ENCODE data around the gene MLLT3.

The MLLT3 gene

DNA sequence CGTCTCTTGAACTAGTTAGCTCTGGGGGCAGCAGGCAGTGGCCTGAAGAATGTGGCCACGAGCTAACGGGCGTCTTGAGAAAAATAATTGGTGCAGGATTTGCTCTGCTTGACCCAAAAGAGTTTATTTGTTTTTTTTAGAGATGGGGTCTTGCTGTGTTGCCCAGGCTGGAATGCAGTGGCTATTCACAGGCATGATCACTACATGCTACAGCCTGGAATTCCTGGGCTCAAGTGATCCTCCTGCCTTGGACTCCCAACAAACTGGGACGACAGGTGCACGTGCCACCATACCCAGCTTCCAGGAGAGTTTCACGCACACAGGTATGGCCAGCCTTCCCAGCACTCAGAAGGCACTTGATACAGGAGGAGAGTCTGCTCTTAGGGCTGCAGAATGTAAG is 203.8 kb downstream of the MLLT3 start:
- DNase-seq (ENCODE audit: low read depth in 2 of 2): no peak

DNA sequence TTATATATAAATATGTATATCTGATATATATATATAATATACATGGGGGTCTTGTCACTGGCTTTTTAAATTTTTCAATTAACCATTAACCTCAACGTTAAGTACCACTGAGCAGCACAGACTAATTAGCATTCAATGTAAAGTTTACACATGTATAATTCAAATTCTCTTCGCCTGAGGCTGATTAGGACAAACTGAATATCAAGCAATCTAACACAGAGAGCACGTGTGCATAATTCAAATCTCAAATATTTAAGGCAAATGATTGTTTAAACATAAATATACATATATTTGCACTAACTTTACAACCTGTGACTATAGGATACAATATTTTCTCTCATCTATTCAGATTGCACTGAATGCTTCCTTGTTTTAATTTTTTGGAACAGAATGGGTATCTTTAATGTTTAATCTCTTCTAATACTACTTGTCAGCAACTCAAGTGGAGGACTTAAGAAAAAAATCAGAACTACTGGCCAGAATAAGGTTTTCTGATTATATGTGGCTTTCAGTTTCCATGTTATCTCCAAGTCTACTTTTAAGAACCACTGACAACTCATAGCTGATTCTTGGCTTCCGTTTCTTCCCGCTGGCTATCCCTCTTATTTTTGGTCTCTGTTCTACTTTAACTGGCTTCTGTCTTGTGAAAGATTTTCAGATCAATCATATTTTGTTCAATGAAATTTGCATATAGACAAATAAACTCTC is 204.8 kb downstream of the MLLT3 start:
- DNase-seq (ENCODE audit: low read depth in 2 of 2): no peak

DNA sequence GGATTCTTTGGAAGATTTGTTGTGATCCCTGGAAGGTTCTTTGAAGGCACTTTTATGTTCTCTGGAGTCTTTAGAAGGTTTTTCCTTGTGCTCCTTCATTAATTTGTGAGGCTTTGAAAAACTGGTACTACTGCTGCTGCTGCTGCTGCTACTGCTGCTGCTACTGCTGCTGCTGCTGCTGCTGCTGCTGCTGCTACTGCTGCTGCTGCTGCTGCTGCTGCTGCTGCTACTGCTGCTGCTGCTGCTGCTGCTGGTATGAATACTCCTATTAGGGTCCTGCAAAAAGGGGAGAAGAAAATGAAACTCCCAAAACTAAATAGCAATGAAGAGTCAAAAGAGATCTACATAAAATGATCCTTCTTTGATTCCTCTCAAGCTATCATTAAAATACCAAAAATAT is 208.1 kb downstream of the MLLT3 start:
- no peak for DNase-seq (ENCODE audit: low read depth in 2 of 2)

DNA sequence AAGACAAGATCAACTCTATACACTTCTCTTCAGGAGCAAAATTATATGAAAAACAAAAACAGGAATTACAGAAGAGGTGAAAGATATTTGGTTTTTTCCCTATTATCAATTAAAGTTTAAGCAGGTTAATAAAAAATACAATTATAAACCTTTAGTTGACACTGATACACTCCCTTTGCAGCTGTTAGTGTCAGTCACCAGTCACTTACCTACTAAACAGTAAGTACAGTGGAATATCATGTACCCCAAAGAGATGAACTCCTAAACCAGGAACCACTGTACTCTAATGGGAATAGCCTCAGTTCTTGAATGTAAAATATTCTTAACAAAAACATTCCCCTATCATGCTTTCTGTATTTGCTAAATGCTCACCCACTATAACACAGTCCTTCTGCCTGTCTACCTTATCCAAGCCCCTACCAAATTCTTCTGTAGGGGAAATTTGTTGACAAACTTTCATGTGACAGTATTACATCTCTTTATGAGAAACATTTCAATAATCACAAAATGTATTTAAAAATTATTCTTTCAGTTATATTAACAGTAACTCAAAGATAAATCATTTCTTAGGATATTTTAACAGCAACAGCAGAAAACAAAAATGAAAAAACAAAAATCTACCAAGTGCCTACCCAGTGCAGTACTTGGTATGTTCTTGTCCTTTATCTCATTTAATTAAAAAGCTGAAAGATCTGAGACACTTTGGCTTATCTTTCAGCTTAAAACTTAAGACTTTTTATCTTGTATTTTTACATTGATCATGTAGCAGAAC is 212.8 kb downstream of the MLLT3 start:
- no peak for DNase-seq (ENCODE audit: low read depth in 2 of 2)

DNA sequence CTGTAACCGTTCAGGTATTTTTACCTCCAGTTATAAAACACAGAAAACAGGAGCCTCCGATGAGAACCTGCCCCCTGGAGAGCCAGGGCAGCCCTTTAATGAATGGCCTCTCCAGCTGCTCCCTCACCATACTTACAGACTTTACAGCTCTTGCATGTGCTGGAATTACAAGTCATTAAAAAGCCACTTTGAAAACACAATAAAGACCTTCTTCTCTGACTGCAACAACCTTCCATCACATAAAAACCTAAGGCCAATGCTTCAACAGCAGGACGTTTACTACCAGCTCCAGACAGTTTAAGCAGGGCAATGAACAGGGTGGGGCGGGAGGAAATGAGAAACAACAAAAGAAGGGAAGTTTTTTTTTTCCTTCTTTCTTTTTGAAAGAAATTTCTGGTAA is 213.8 kb downstream of the MLLT3 start:
- DNase-seq (ENCODE audit: low read depth in 2 of 2): no peak

DNA sequence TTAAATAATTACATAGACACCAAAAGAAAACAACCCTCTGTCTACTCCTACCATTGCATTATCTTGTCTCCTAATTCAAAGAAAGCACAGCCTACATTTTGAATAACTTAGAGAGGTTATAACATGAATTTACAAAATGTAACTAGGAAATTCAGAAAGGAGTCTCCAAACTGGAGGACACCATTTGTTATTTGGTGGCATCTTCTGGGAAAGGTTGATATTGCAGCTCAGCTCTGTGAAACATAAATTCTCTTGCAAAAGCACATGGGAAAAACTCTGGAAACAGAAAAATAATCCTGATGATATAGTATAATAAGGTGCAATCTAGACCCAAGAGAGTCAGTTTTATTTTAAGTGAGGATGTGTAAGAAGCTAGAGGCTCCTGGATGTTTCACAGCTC is 215.3 kb downstream of the MLLT3 start:
- no peak for DNase-seq (ENCODE audit: low read depth in 2 of 2)

DNA sequence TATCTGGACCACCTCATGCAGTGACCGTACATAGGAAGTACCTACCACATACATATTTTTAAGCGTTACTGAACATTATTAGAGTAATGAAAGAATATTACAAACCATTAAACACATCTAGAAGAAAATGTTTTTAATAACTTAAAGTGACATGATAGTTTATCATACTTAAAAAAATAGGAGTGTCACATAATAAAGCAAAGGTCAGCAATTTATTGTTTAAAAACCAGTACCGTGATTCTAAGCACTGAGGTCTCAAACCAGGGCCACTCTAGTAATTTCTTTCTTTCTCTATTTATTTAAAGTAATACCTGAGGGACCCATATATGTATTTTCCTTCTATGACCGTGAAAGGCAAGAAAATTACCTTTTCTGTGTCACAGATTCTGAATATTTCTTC is 216.0 kb downstream of the MLLT3 start:
- no peak for DNase-seq (ENCODE audit: low read depth in 2 of 2)

DNA sequence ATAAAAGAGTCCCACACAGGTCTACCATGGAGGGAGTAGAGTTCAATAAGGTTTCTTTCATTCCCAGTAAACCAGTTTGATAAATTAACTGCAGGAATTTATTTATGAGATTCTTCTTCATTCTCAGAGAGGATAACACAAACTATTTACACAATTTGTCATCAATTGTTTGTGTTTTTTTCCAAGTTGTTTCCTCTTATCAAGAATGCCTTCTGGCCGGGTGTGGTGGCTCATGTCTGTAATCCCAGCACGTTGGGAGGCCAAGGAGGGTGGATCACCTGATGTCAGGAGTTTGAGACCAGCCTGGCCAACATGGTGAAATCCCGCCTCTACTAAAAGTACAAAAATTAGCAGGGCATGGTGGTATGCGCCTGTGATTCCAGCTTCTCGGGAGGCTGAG is 216.7 kb downstream of the MLLT3 start:
- no peak for DNase-seq (ENCODE audit: low read depth in 2 of 2)

DNA sequence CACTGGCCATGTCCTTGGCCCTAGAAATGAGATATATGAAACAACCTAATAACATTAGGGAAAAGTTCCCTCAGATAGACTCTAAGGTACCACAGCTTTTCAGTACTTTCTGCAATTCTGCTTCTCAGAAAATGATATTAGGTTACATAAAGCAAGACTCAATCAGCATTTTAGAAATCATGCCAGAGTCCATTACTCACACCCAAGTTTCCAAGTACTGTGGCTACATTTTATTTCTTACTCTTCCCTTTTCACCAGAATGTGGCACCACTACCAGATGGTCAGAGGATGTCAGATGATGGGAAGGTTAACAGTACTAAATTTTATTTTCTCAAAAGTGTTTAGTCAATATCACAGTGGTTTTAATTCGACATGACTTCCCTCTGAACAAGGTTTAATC is 217.2 kb downstream of the MLLT3 start:
- no peak for DNase-seq (ENCODE audit: low read depth in 2 of 2)

DNA sequence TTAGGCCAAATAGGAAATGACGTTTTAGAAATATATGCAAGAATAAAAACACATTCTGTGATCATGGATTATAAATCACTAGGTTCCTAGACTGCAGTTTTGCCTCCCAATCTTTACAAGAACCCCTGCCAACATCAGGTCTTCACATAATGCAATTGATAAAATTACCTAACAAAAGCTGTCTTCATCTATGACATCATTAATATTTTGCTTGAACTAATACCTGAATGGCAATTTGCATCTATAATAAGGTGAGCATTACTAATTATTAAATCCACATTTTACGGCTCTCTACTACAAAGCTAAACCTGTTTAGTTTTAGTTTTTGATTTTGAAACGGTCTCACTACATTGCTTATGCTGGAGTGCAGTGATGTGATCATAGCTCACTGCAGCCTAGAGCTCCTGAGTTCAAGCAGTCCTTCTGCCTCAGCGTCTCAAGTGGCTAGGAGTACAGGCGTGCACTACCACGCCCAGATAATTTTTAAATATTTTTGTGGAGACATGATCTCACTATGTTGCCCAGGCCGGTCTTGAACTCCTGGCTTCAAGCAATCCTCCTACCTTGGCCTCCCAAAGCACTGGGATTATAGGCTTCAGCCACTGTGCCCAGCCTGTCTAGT is 218.0 kb downstream of the MLLT3 start:
- DNase-seq (ENCODE audit: low read depth in 2 of 2): no peak

DNA sequence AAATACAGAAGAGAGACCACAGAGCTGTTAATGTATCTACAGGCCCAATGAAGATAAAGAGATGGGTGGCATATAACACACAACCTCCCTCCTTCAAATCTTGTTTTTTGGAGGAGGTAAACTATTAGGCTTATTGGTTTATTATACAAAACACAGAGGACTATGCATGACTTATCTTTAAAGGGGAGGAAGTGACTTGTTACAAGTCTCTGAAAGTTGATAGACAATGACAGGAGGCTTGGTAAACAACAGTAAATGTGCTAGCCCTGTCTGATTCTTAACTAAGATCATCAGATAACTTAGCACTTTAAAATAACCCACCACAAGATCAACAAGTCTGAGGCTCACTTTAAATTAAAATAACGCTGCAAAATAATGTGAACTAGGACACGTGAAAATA is 219.0 kb downstream of the MLLT3 start:
- DNase-seq (ENCODE audit: low read depth in 2 of 2): no peak

DNA sequence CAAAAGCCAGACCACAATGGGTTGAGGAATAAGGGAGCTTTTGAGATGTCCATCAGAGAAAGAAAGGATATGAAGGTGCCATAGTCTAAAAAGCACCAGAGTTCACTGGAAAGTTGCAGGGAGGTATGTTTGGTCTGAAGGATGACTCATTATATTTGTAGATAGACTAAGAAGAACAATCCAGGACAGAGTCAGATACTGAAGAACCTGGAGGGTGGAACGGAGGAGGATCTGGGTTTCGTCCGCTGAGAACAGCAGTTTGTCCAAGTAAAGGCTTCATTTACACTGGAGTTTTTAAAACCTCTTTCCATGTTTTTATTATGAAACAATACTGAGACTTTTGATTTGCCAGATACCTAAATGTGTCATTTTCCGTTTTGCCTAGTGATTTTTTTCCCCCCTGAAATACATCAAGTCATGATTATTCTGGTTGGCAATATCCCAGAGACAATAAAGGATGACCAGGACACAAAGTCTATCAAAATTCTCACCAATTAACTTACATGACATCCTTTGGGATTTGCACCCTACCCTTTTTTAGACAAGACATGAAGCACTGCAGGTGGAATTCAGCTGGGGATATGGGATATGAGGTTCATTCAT is 219.9 kb downstream of the MLLT3 start:
- DNase-seq (ENCODE audit: low read depth in 2 of 2): no peak

DNA sequence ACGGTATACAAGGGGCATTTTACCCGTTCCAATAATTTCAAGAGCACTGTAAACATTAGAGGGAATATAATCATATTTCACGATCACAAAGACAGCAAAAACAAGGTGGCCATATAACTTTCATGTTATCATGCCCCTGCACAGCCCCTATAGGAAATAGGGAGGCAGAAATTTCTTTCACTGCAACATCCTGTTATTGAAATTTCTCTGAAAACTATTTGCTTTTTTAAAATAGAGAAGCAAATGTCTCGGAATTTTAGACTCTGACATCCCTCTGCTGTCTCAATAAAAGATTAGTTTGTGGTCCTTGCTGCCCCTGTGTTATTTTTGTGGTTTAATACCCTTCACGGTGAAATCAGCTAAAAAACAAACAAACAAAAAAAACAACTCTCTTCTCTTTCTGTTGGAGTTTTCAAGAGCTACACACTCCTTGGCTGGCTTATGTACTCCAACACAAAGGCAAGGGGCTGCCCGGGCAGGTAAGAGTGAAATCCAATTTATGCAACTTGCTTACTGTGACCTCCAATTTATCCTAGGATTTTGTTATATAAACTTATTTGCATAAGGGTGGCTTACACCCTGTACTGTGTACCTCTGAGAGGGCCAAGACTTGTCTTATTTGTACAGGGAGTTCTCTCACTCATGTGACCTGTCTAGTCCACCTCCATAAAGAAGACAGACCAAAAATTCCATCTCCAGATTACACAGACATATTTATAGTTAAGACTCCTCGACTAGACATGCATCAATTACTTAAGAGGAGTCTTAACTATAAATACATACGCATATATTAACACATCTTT is 223.6 kb downstream of the MLLT3 start:
- no peak for DNase-seq (ENCODE audit: low read depth in 2 of 2)

DNA sequence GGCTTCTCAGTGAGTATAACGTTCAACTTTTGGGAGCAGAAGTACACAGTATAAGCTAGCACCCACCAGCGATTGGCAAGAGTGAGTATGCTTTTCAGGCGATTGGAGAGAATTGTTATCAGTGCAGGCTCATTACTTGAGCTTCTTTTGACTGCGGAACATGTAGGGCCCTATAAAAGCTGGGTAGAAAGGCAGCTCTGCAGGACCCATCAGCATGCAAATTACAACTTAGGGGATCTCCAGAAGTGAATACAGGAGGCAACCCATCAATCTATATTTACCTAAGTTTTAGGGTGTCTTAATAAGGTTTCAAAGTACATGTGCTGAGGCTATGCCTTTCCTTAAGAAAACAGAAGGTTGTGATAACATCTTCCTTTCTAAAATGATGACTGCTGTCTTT is 225.0 kb downstream of the MLLT3 start:
- DNase-seq (ENCODE audit: low read depth in 2 of 2): no peak

DNA sequence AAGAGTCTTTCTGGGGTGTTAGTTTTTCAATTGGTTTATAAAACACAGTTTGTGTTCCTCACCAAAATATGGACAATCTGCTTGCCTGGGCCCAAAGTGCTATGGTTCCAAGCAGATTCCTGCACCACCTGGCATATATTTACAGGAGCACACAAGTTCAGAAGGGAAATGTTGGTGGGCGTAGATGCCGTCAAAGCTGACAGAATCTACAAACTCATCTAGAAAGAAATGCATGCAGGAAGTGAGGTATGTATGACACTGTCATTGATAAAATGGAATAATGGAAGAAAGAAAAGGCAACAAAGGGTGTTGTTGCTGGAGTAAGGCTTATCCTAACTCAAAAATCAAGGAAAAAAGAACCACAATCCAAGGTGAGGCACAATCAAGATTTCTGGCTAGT is 225.8 kb downstream of the MLLT3 start:
- no peak for DNase-seq (ENCODE audit: low read depth in 2 of 2)

DNA sequence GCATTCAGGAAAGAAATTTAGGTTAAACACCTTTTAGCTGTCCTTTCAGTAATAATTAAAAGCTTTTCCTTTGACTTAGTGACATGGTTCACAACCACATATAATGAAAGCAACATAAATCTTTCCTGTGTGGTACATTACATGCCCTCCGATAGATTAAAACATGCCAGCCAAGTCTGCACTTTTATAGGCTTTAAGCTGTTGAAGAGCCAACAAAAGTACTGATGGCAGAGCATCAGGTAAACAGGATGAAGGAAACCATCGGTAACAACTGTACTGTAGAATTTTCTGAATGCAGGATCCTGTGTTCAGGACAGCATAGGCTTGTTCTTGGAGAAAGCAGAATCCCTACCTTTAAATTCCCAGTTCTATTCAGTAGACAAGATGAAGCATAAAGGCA is 226.6 kb downstream of the MLLT3 start:
- no peak for DNase-seq (ENCODE audit: low read depth in 2 of 2)

DNA sequence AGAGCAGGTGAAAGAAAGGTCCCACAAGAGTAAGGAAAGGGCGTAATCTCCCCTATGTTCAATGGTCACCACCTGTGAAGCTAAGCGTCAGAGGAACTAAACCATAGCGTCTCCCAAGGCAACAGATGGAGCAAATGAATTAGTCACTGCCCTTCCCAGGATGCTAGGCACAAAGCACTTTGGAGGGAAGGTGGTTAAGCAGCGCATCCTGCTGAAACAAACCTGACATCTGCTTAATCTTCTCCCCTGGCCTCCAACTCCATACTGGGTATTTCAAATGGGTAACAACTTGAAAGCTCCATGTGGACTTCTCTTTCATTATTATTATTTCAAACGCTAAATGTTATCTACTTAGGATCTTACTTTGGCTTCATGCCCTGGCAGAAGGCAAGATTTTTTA is 227.3 kb downstream of the MLLT3 start:
- DNase-seq (ENCODE audit: low read depth in 2 of 2): no peak

DNA sequence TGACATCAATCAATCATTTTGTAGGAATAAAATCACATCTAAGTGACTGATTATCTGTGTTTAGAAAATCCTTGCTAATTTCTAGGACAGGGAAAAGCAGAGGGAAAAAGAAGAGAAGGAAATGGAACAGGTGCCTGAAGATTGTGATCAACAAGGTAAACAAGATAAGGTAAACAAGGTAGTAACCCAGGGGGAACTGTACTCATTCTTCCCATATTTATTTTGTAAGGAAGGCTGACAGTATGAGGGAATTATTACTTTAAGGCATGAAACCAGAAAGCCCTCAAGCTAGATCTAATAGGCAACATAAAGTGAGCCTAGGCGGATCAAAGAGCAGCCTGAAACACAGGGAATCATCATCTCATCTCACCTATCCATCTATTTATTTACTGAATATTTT is 231.1 kb downstream of the MLLT3 start:
- DNase-seq (ENCODE audit: low read depth in 2 of 2): no peak

DNA sequence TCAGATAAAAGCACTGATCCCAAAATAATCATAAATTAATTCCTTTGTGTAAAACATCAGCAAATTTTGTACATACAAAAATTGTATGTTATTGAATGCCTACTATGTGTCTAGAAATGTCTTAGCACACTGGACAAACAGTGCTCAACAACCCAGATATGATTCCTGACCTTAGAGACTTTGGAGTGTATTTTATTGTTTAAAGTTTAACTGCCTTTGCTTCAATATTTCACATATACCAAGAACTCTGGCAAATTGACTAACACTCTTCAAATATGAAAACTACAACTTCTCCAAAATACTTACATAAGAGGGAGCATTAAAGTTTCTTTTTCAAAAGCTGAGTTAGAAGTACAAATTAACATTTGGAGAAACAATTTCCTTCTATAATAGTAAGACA is 231.9 kb downstream of the MLLT3 start:
- DNase-seq (ENCODE audit: low read depth in 2 of 2): no peak

DNA sequence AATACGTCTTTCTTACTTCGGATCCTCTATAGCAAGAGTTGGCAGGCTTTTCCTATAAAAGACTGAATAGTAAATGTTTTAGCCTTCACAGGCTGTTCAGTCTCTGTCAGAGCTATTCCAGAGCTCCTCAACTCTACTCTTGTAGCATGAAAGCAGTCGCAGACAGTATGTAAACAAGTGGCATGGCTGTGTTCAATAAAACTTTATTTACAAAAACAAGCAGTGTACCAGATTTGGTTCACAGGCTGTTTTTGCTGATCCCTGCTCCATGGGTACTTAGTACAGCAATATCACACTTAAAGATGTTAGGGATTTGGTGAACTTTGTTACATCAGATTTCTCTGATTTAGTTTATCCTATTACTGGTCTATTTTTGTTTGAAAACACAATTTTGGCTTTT is 235.2 kb downstream of the MLLT3 start:
- no peak for DNase-seq (ENCODE audit: low read depth in 2 of 2)

DNA sequence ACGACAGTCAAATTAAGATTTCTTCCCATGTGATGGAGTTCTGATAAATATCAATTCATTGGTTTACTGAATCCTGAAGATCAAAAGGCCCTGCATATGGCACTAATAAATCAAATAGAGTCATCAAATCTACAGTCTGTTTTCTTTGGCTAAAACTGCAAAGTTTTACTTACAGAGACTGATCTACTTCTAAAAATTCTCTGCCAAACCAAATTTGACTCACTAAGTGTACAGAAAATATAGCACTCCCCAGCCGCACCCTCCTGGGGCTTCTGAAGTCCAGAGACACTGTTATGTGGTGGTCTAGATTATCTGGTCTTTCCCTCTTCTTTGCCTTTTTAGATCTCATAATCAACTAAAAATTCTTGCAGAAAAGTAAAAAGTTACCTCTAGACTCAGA is 237.7 kb downstream of the MLLT3 start:
- DNase-seq (ENCODE audit: low read depth in 2 of 2): no peak

DNA sequence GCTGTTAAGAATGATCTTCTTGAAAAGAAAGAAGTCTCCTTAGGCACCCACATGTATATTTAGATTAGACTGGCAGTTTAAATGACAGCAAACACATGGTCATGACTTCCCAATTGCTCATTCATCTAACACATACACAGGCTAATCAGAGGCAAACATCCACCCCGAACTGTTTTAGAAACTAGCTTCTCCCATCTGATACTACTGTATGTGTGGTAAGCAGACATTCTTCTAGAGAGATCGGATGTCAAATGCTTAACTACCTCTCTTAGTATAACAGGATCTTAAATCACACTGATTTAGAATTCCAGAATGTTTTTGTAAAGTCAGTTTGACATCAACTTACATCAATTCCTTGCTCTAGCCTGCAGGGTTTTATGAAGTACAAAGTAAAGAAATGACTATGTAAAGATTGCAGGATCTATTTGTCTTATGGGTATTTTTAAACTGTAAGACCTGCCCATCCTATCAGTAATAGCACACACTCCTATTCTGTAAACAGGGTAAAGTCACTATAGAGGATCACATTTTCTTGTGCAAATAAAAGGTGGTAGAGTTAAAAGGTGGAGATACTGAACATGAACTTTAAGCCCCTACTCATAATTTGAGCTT is 239.7 kb downstream of the MLLT3 start:
- DNase-seq (ENCODE audit: low read depth in 2 of 2): no peak
